ENCODE data around the gene NTRK2. TPM values are rescaled to one million over a fixed set of nuclear protein-coding genes. Genes with fewer than 3 reads are reported as not detected.

Gene NTRK2
- total RNA-seq, 1 donor = not detected

DNA sequence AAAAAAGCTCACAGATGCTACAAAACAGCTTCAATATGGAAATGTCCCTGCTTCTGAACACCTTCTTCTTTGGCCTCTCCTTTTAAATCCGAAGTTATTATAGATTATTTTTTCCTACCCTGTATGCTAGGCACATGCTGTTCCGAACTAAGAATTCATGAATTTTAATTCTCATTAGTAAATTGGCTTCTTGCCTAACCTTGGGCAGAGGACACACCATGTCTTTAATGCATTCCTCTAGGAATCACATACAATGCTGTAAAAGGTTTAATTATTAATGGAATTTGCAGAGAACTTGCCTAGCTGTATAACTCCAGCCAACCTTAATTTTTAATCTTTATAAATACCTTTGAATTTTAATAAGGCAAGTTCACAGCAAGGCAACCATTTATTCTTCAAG is 234.4 kb downstream of the NTRK2 start:
- TF ChIP-seq, protein P1, sequence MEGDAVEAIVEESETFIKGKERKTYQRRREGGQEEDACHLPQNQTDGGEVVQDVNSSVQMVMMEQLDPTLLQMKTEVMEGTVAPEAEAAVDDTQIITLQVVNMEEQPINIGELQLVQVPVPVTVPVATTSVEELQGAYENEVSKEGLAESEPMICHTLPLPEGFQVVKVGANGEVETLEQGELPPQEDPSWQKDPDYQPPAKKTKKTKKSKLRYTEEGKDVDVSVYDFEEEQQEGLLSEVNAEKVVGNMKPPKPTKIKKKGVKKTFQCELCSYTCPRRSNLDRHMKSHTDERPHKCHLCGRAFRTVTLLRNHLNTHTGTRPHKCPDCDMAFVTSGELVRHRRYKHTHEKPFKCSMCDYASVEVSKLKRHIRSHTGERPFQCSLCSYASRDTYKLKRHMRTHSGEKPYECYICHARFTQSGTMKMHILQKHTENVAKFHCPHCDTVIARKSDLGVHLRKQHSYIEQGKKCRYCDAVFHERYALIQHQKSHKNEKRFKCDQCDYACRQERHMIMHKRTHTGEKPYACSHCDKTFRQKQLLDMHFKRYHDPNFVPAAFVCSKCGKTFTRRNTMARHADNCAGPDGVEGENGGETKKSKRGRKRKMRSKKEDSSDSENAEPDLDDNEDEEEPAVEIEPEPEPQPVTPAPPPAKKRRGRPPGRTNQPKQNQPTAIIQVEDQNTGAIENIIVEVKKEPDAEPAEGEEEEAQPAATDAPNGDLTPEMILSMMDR (IDR thresholded peaks at IDR 0.05; ENCODE audit: insufficient read depth, low read depth, low read length) = no peak
- no peak overlapping the region for H3K4me3 ChIP-seq (ENCODE audit: low read depth, low read length)
- DNase-seq (ENCODE audit: low read depth) = no peak

DNA sequence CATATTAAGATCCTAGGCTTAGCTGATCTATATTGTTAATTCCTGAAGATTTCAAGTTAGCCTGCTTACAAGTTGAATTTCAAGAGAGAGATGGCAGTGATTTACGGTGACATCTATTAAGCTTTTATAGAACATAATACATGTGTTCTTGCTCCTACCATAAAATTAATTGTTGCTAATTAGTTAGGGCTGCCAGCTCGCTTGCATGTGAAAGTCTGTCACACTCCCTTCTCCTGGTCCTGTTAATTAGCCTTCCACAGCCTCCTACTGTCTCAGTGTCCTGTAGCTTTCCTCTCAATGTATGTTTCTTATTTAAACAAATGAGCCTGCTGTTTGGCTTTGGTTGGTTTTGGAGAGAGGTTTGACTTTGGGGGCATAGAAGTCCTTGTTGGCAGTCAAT is 247.2 kb downstream of the NTRK2 start:
- TF ChIP-seq, protein P1 (IDR thresholded peaks at IDR 0.05; ENCODE audit: insufficient read depth, low read depth, low read length) = no peak
- no peak for DNase-seq (ENCODE audit: low read depth)
- H3K4me3 ChIP-seq (ENCODE audit: low read depth, low read length) = no peak overlapping the region

- TF ChIP-seq, protein P1 (IDR thresholded peaks at IDR 0.05; ENCODE audit: insufficient read depth, low read depth, low read length) = no peak
- no peak overlapping the region for H3K4me3 ChIP-seq (ENCODE audit: low read depth, low read length)
- DNase-seq (ENCODE audit: low read depth) = no peak
These were observed 248.0 kb downstream of the NTRK2 start for GRCh38 chr9:84917366-84918070.

DNA sequence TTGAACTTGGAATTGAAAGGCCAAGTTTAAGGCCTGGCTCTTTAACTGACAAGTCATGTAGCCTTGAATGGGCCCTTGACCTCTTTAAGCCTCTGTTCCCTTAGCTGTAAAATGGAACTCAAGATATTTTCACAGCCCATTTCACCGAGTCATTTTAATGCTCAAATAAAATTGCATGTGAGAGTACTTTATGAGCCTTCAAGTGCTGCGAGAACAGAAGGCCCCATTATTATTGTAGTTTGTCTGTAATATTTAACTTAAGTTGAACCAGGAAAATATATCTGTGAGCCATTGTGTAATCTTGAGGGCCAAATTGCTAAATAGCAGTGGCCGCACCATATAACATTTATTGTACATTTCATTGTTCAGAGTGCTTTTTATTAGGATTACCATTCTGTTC is 249.9 kb downstream of the NTRK2 start:
- H3K4me3 ChIP-seq (ENCODE audit: low read depth, low read length) = no peak overlapping the region
- no peak for DNase-seq (ENCODE audit: low read depth)
- TF ChIP-seq, protein P1 (IDR thresholded peaks at IDR 0.05; ENCODE audit: insufficient read depth, low read depth, low read length) = no peak

- TF ChIP-seq, protein P1 (IDR thresholded peaks at IDR 0.05; ENCODE audit: insufficient read depth, low read depth, low read length) = no peak
- DNase-seq (ENCODE audit: low read depth) = no peak
These were observed 251.6 kb downstream of the NTRK2 start for GRCh38 chr9:84921175-84921574.

DNA sequence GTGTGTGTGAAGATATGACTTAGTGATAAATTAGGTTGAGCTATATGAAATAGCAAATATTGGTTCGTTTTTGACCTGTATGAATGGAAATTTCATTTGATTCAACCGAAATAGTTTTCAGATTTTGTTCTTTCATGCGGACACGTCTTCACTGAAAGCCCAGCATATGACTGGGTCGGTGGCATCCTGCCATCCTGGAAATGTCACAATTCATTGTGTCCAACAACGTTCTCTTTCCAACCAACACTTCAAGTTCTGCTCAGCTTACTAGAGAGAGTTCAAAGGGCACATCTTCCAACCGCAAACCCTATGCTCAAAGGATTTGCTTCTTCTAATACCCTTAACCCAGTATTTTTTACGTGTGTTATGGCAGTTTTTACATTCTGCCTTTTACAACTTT is 252.5 kb downstream of the NTRK2 start:
- TF ChIP-seq, protein P1 (IDR thresholded peaks at IDR 0.05; ENCODE audit: insufficient read depth, low read depth, low read length) = no peak
- no peak for DNase-seq (ENCODE audit: low read depth)
- H3K4me3 ChIP-seq (ENCODE audit: low read depth, low read length) = no peak overlapping the region

More at GRCh38 chr9:84921175-84921574, 251.6 kb downstream of the NTRK2 start:
- H3K4me3 ChIP-seq (ENCODE audit: low read depth, low read length) = no peak overlapping the region

GRCh38 chr9:84924266-84924665 is 254.7 kb downstream of the NTRK2 start:
- TF ChIP-seq, protein P1 (IDR thresholded peaks at IDR 0.05; ENCODE audit: insufficient read depth, low read depth, low read length) = no peak
- no peak overlapping the region for H3K4me3 ChIP-seq (ENCODE audit: low read depth, low read length)
- DNase-seq (ENCODE audit: low read depth) = no peak
